ENCODE measurements around the gene ATP6V0E1.

ATP6V0E1 gene

GRCh38 chr5:172952034-172952511 lies 31.5 kb upstream of the ATP6V0E1 start:
- Histone ChIP-seq H3K79me2 (ENCODE audit: control insufficient read depth, insufficient read depth, low read length, poor library complexity) (no peaks in the 10 kb centered on the region), H3K23ac (ENCODE audit: low read length) (no peak overlapping the region), H4K8ac (ENCODE audit: low read depth, low read length) (no peak overlapping the region), H3K4me1 (ENCODE audit: control insufficient read depth in 1 of 2, insufficient read depth in 2 of 2, low read length in 2 of 2) (peaks cover 5 to 6% of the 10 kb centered on the region in 2 experiments), H3K27ac (ENCODE audit: low read depth, low read length) (no peak overlapping the region), H3K4me2 (ENCODE audit: low read length) (no peak overlapping the region), H3K9ac (ENCODE audit: low read length) (no peak overlapping the region), H3K4me3 (ENCODE audit: low read depth, low read length) (no peak overlapping the region), H2AFZ (ENCODE audit: insufficient read depth, low read length, poor library complexity) (no peak overlapping the region), H3K36me3 (ENCODE audit: control insufficient read depth in 1 of 2, insufficient read depth in 2 of 2, low read length in 2 of 2) (peaks cover 7% of the 10 kb centered on the region in 2 experiments), H3K79me1 (ENCODE audit: low read length) (peaks cover 2% of the 10 kb centered on the region), H3K18ac (ENCODE audit: low read length) (no peak overlapping the region), H2BK12ac (ENCODE audit: low read length) (peak overlapping the region; percentile 8), H2BK120ac (ENCODE audit: insufficient read depth, low read length, poor library complexity) (no peak overlapping the region), H3K9me3 (ENCODE audit: insufficient read depth, low read depth, low read length) (no peaks in the 10 kb centered on the region), H3K4ac (ENCODE audit: low read depth, low read length) (no peak overlapping the region), H4K12ac (ENCODE audit: low read depth, low read length) (no peak overlapping the region), H3K27me3 (ENCODE audit: insufficient read depth, low read length) (no peaks in the 10 kb centered on the region), H2BK5ac (ENCODE audit: low read depth, low read length, poor library complexity) (no peak overlapping the region), H4K91ac (ENCODE audit: low read depth, low read length) (peak overlapping the region; percentile 9), H3K14ac (ENCODE audit: low read length) (peak overlapping the region; percentile 20), H2AK5ac (ENCODE audit: low read length) (peak overlapping the region; percentile 24)
- WGBS (ENCODE audit: extremely low coverage, insufficient coverage, insufficient read length), result no CpG with 5 or more reads among the region's 4 CpGs
- peak; percentile 68 to 93 for DNase-seq

GRCh38 chr5:172953776-172954675 lies 29.5 kb upstream of the ATP6V0E1 start:
- Histone ChIP-seq H2AK5ac (ENCODE audit: low read length) (no peak overlapping the region), H4K8ac (ENCODE audit: low read depth, low read length) (no peak overlapping the region), H3K23ac (ENCODE audit: low read length) (no peak overlapping the region), H3K9me3 (ENCODE audit: insufficient read depth, low read depth, low read length) (no peaks in the 10 kb centered on the region), H3K4ac (ENCODE audit: low read depth, low read length) (no peak overlapping the region), H4K12ac (ENCODE audit: low read depth, low read length) (no peak overlapping the region), H2BK12ac (ENCODE audit: low read length) (peak overlapping the region; percentile 58), H2BK120ac (ENCODE audit: insufficient read depth, low read length, poor library complexity) (no peak overlapping the region), H3K9ac (ENCODE audit: low read length) (no peak overlapping the region), H2BK5ac (ENCODE audit: low read depth, low read length, poor library complexity) (no peak overlapping the region), H3K4me1 (ENCODE audit: control insufficient read depth in 1 of 2, insufficient read depth in 2 of 2, low read length in 2 of 2) (peaks cover 5 to 6% of the 10 kb centered on the region in 2 experiments), H3K4me2 (ENCODE audit: low read length) (no peak overlapping the region), H3K36me3 (ENCODE audit: control insufficient read depth in 1 of 2, insufficient read depth in 2 of 2, low read length in 2 of 2) (peaks cover 3 to 5% of the 10 kb centered on the region in 2 experiments), H3K79me1 (ENCODE audit: low read length) (peaks cover 6% of the 10 kb centered on the region), H3K27ac (ENCODE audit: low read depth, low read length) (no peak overlapping the region), H2AFZ (ENCODE audit: insufficient read depth, low read length, poor library complexity) (no peak overlapping the region), H3K27me3 (ENCODE audit: insufficient read depth, low read length) (no peaks in the 10 kb centered on the region), H4K91ac (ENCODE audit: low read depth, low read length) (no peak overlapping the region), H3K14ac (ENCODE audit: low read length) (no peak overlapping the region), H3K4me3 (ENCODE audit: low read depth, low read length) (no peak overlapping the region), H3K18ac (ENCODE audit: low read length) (no peak overlapping the region), H3K79me2 (ENCODE audit: control insufficient read depth, insufficient read depth, low read length, poor library complexity) (no peaks in the 10 kb centered on the region)
- 100% methylated on average over 1 of the region's 15 CpGs for WGBS (ENCODE audit: extremely low coverage, insufficient coverage, insufficient read length)
- DNase-seq, result peak; percentile 67 to 87

GRCh38 chr5:172954751-172955159 lies 28.8 kb upstream of the ATP6V0E1 start:
- peaks cover 3 to 5% of the 10 kb centered on the region in 2 experiments for H3K36me3 ChIP-seq (ENCODE audit: control insufficient read depth in 1 of 2, insufficient read depth in 2 of 2, low read length in 2 of 2)
- H2BK5ac ChIP-seq (ENCODE audit: low read depth, low read length, poor library complexity), result peak overlapping the region; percentile 35
- H3K9ac ChIP-seq (ENCODE audit: low read length), result no peak overlapping the region
- no peak overlapping the region for H3K4me3 ChIP-seq (ENCODE audit: low read depth, low read length)
- peaks cover 10% of the 10 kb centered on the region for H3K79me1 ChIP-seq (ENCODE audit: low read length)
- H3K4me1 ChIP-seq (ENCODE audit: control insufficient read depth in 1 of 2, insufficient read depth in 2 of 2, low read length in 2 of 2), result peaks cover 7% of the 10 kb centered on the region in 2 experiments
- H3K23ac ChIP-seq (ENCODE audit: low read length), result no peak overlapping the region
- peaks cover 3% of the 10 kb centered on the region for H3K79me2 ChIP-seq (ENCODE audit: control insufficient read depth, insufficient read depth, low read length, poor library complexity)
- no CpG with 5 or more reads among the region's 8 CpGs for WGBS (ENCODE audit: extremely low coverage, insufficient coverage, insufficient read length)
- H2BK12ac ChIP-seq (ENCODE audit: low read length), result peak overlapping the region; percentile 93
- H4K12ac ChIP-seq (ENCODE audit: low read depth, low read length), result no peak overlapping the region
- DNase-seq, result peak in 1 of 2 donors; percentile 12
- no peak overlapping the region for H2AK5ac ChIP-seq (ENCODE audit: low read length)
- H3K18ac ChIP-seq (ENCODE audit: low read length), result no peak overlapping the region
- H3K27me3 ChIP-seq (ENCODE audit: insufficient read depth, low read length), result no peaks in the 10 kb centered on the region
- H3K9me3 ChIP-seq (ENCODE audit: insufficient read depth, low read depth, low read length), result no peaks in the 10 kb centered on the region
- H4K91ac ChIP-seq (ENCODE audit: low read depth, low read length), result peak overlapping the region; percentile 70
- no peak overlapping the region for H3K4me2 ChIP-seq (ENCODE audit: low read length)
- H2AFZ ChIP-seq (ENCODE audit: insufficient read depth, low read length, poor library complexity), result no peak overlapping the region
- no peak overlapping the region for H3K4ac ChIP-seq (ENCODE audit: low read depth, low read length)
- peak overlapping the region; percentile 68 for H4K8ac ChIP-seq (ENCODE audit: low read depth, low read length)
- H3K14ac ChIP-seq (ENCODE audit: low read length), result peak overlapping the region; percentile 40
- no peak overlapping the region for H3K27ac ChIP-seq (ENCODE audit: low read depth, low read length)
- peak overlapping the region; percentile 82 for H2BK120ac ChIP-seq (ENCODE audit: insufficient read depth, low read length, poor library complexity)

GRCh38 chr5:172956228-172956627 lies 27.3 kb upstream of the ATP6V0E1 start:
- Histone ChIP-seq H3K4me3 (ENCODE audit: low read depth, low read length) (no peak overlapping the region), H2AFZ (ENCODE audit: insufficient read depth, low read length, poor library complexity) (no peak overlapping the region), H4K8ac (ENCODE audit: low read depth, low read length) (no peak overlapping the region), H4K12ac (ENCODE audit: low read depth, low read length) (no peak overlapping the region), H3K9ac (ENCODE audit: low read length) (no peak overlapping the region), H3K4ac (ENCODE audit: low read depth, low read length) (no peak overlapping the region), H3K79me2 (ENCODE audit: control insufficient read depth, insufficient read depth, low read length, poor library complexity) (peaks cover 3% of the 10 kb centered on the region), H2BK120ac (ENCODE audit: insufficient read depth, low read length, poor library complexity) (peak overlapping the region; percentile 31), H3K36me3 (ENCODE audit: control insufficient read depth in 1 of 2, insufficient read depth in 2 of 2, low read length in 2 of 2) (peaks cover 2 to 3% of the 10 kb centered on the region in 2 experiments), H2BK5ac (ENCODE audit: low read depth, low read length, poor library complexity) (no peak overlapping the region), H2BK12ac (ENCODE audit: low read length) (no peak overlapping the region), H3K23ac (ENCODE audit: low read length) (no peak overlapping the region), H3K27me3 (ENCODE audit: insufficient read depth, low read length) (no peaks in the 10 kb centered on the region), H3K9me3 (ENCODE audit: insufficient read depth, low read depth, low read length) (no peaks in the 10 kb centered on the region), H3K79me1 (ENCODE audit: low read length) (peaks cover 10% of the 10 kb centered on the region), H3K27ac (ENCODE audit: low read depth, low read length) (no peak overlapping the region), H3K4me1 (ENCODE audit: control insufficient read depth in 1 of 2, insufficient read depth in 2 of 2, low read length in 2 of 2) (peaks cover 9% of the 10 kb centered on the region in 2 experiments), H2AK5ac (ENCODE audit: low read length) (no peak overlapping the region), H3K14ac (ENCODE audit: low read length) (no peak overlapping the region), H3K4me2 (ENCODE audit: low read length) (no peak overlapping the region), H4K91ac (ENCODE audit: low read depth, low read length) (no peak overlapping the region), H3K18ac (ENCODE audit: low read length) (no peak overlapping the region)
- WGBS (ENCODE audit: extremely low coverage, insufficient coverage, insufficient read length), result no CpG with 5 or more reads among the region's 3 CpGs
- DNase-seq, result no peak

Measured in trophoblast cell (in vitro differentiated cells and primary cell).